NT2/D1 (cell line): ENCODE measurements around the gene CCDC68.

Source experiments
- DNase-seq: peaks from one replicate; pipeline ENCODE4 v3.0.0-alpha.2; 2011; ENCODE audit warnings: low read depth, low spot score
- H3K27me3 ChIP-seq: 2 replicates; pipeline ENCODE4 v1.6.0; 2011; ENCODE audit warnings: mild to moderate bottlenecking; ENCODE audit not compliant: insufficient read length, insufficient read depth
- H3K36me3 ChIP-seq: 2 replicates; pipeline ENCODE4 v1.6.1; 2011; ENCODE audit warnings: mild to moderate bottlenecking, low read length, mixed read lengths; ENCODE audit not compliant: insufficient read depth, insufficient read length
- H3K4me1 ChIP-seq: 2 replicates; pipeline ENCODE4 v1.5.1; 2011; ENCODE audit not compliant: insufficient read depth, insufficient read length
- H3K4me3 ChIP-seq: 2 replicates; pipeline ENCODE4 v1.5.1; 2011; ENCODE audit warnings: low read depth; ENCODE audit not compliant: insufficient read length
- H3K9ac ChIP-seq: 2 replicates; pipeline ENCODE4 v1.6.0; 2011; ENCODE audit warnings: low read depth; ENCODE audit not compliant: insufficient read length
- H3K9me3 ChIP-seq: 2 replicates; pipeline ENCODE4 v1.5.1; 2011; ENCODE audit warnings: mild to moderate bottlenecking, low read length; ENCODE audit not compliant: insufficient read depth
- SUZ12 ChIP-seq: IDR thresholded peaks from 2 replicates; pipeline ENCODE4 v1.6.1; 2011; ENCODE audit not compliant: insufficient read length, insufficient read depth; ENCODE audit errors: extremely low read depth
- YY1 ChIP-seq: IDR thresholded peaks from 2 replicates; pipeline ENCODE4 v1.6.1; 2011; ENCODE audit not compliant: insufficient read length, insufficient read depth
- ZNF274 ChIP-seq: IDR thresholded peaks from 2 replicates; pipeline ENCODE4 v1.6.1; 2011; ENCODE audit warnings: mild to moderate bottlenecking, low read depth, low read length

Gene CCDC68

DNA sequence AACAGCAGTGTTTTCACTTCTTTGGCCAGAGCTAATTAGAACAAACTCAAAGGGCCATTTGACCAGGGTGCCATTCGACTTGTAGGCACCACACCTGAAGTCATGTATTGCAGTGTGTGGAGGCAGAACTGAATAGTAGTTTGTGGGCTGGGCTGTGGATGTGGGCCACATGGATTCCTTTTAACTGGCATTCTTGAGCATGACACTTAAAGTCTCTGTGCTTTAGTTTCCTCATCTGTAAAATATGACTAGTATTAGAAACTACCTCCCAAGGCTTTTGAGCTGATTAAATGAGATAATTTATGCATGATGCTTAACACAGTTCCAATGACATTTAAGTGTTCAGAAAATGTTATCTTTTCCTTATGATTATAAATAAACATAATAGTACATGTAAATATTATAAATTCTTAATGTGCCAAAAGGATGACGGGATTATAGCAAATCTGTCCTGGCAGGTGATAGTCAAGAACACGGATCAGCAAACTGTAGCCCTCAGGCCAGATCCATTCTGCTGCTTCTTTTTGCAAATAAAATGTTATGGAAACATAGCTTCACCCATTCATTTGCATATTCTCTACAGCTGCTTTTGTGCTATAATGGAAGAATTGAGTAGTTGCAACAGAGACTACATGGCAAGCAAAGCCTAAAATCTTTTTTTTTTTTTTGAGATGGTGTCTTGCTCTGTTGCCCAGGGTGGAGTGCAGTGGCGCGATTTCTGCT is 36.3 kb upstream of the CCDC68 start:
- TF ChIP-seq YY1 = no peak
- TF ChIP-seq SUZ12 = no peak
- TF ChIP-seq ZNF274 = no peak
- DNase-seq = no peak
- Histone ChIP-seq H3K9me3 (no peaks in the 10 kb centered on the region), H3K4me3 (no peak overlapping the region), H3K27me3 (no peaks in the 10 kb centered on the region), H3K36me3 (no peaks in the 10 kb centered on the region), H3K4me1 (no peaks in the 10 kb centered on the region), H3K9ac (no peak overlapping the region)

DNA sequence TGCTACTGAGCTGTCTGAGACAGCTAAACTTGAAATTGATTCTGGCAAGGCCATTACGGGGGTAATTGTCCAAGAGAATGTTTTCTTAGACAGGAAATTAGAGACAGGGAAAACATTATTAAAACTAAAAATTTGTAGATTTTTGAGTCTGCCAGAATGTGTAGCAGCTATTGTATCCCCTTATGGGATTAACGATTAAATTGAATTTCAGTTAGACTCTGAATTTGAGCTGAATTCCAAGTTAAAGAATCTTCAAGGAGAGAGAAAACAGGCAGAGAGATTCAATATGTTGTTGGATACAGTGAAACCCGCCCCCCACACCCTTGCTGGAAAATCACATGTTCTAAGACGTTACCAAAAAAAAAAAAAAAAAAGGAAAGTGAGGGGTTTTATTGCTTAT is 32.7 kb upstream of the CCDC68 start:
- Histone ChIP-seq H3K9me3 (no peaks in the 10 kb centered on the region), H3K4me1 (no peaks in the 10 kb centered on the region), H3K27me3 (no peaks in the 10 kb centered on the region), H3K36me3 (no peaks in the 10 kb centered on the region), H3K4me3 (no peak overlapping the region), H3K9ac (no peak overlapping the region)
- TF ChIP-seq ZNF274 (no peak), SUZ12 (no peak), YY1 (no peak)
- no peak for DNase-seq

- Histone ChIP-seq H3K36me3 (no peaks in the 10 kb centered on the region), H3K9ac (no peak overlapping the region), H3K9me3 (no peaks in the 10 kb centered on the region), H3K4me3 (no peak overlapping the region), H3K27me3 (no peaks in the 10 kb centered on the region), H3K4me1 (no peaks in the 10 kb centered on the region)
- DNase-seq = no peak
- TF ChIP-seq ZNF274 (no peak), SUZ12 (no peak), YY1 (no peak)
Observed at GRCh38 chr18:54984908-54985307, 25.6 kb upstream of the CCDC68 start.

GRCh38 chr18:54983791-54984190 is 24.5 kb upstream of the CCDC68 start:
- DNase-seq = no peak
- no peaks in the 10 kb centered on the region for H3K9me3 ChIP-seq
- no peak overlapping the region for H3K4me3 ChIP-seq
- H3K9ac ChIP-seq = no peak overlapping the region
- no peaks in the 10 kb centered on the region for H3K36me3 ChIP-seq
- TF ChIP-seq SUZ12 (no peak), ZNF274 (no peak), YY1 (no peak)
- H3K4me1 ChIP-seq = no peaks in the 10 kb centered on the region
- H3K27me3 ChIP-seq = no peaks in the 10 kb centered on the region

GRCh38 chr18:54983041-54983686 is 23.9 kb upstream of the CCDC68 start:
- Histone ChIP-seq H3K9ac (no peak overlapping the region), H3K4me1 (no peaks in the 10 kb centered on the region), H3K36me3 (no peaks in the 10 kb centered on the region), H3K4me3 (no peak overlapping the region), H3K27me3 (no peaks in the 10 kb centered on the region), H3K9me3 (no peaks in the 10 kb centered on the region)
- DNase-seq = no peak
- no peak for TF ChIP-seq SUZ12
- TF ChIP-seq YY1 = no peak
- no peak for TF ChIP-seq ZNF274

- H3K4me3 ChIP-seq = no peak overlapping the region
- DNase-seq = no peak
- no peaks in the 10 kb centered on the region for H3K4me1 ChIP-seq
- H3K27me3 ChIP-seq = no peaks in the 10 kb centered on the region
- no peaks in the 10 kb centered on the region for H3K36me3 ChIP-seq
- no peak for TF ChIP-seq ZNF274
- no peak for TF ChIP-seq SUZ12
- H3K9me3 ChIP-seq = no peaks in the 10 kb centered on the region
- H3K9ac ChIP-seq = no peak overlapping the region
Observed at GRCh38 chr18:54981076-54981475, 21.8 kb upstream of the CCDC68 start.

GRCh38 chr18:54975598-54975997 is 16.3 kb upstream of the CCDC68 start:
- H3K9ac ChIP-seq = no peak overlapping the region
- no peak for TF ChIP-seq SUZ12
- TF ChIP-seq YY1 = no peak
- TF ChIP-seq ZNF274 = no peak
- no peaks in the 10 kb centered on the region for H3K27me3 ChIP-seq
- no peak for DNase-seq
- no peaks in the 10 kb centered on the region for H3K36me3 ChIP-seq
- H3K4me1 ChIP-seq = no peaks in the 10 kb centered on the region
- no peaks in the 10 kb centered on the region for H3K9me3 ChIP-seq
- no peak overlapping the region for H3K4me3 ChIP-seq
